ENCODE data around the gene GALNTL6.

The GALNTL6 gene

GRCh38 chr4:172009446-172010230 lies 196.4 kb downstream of the GALNTL6 start:
- DNase-seq = peak; percentile 15

- DNase-seq = no peak
Measured at GRCh38 chr4:172011196-172011595, 198.0 kb downstream of the GALNTL6 start.

- no peak for DNase-seq
Measured at GRCh38 chr4:172018358-172018757, 205.2 kb downstream of the GALNTL6 start.

- peak; percentile 6 for DNase-seq
Measured at GRCh38 chr4:172035562-172035961, 222.4 kb downstream of the GALNTL6 start.

- no peak for DNase-seq
Measured at GRCh38 chr4:172040766-172041165, 227.6 kb downstream of the GALNTL6 start.

- no peak for DNase-seq
Measured at GRCh38 chr4:172042714-172043114, 229.5 kb downstream of the GALNTL6 start.

- no peak for DNase-seq
Measured at GRCh38 chr4:172045981-172046380, 232.8 kb downstream of the GALNTL6 start.

- DNase-seq = no peak
Measured at GRCh38 chr4:172048666-172049065, 235.5 kb downstream of the GALNTL6 start.

- no peak for DNase-seq
Measured at GRCh38 chr4:172050911-172051310, 237.7 kb downstream of the GALNTL6 start.

- no peak for DNase-seq
Measured at GRCh38 chr4:172055046-172055445, 241.8 kb downstream of the GALNTL6 start.

- DNase-seq = no peak
Measured at GRCh38 chr4:172055498-172055897, 242.3 kb downstream of the GALNTL6 start.

- no peak for DNase-seq
Measured at GRCh38 chr4:172061204-172061603, 248.0 kb downstream of the GALNTL6 start.

- DNase-seq = no peak
Measured at GRCh38 chr4:172068506-172068905, 255.3 kb downstream of the GALNTL6 start.

- DNase-seq = no peak
Measured at GRCh38 chr4:172073590-172073989, 260.4 kb downstream of the GALNTL6 start.

GRCh38 chr4:172083272-172083671 lies 270.1 kb downstream of the GALNTL6 start:
- no peak for DNase-seq

- DNase-seq = no peak
Measured at GRCh38 chr4:172088556-172088955, 275.4 kb downstream of the GALNTL6 start.

GRCh38 chr4:172095161-172095560 lies 282.0 kb downstream of the GALNTL6 start:
- DNase-seq = no peak

- DNase-seq = peak; percentile 36
Measured at GRCh38 chr4:172096786-172097185, 283.6 kb downstream of the GALNTL6 start.

GRCh38 chr4:172099376-172099775 lies 286.2 kb downstream of the GALNTL6 start:
- DNase-seq = no peak

GRCh38 chr4:172103456-172103855 lies 290.3 kb downstream of the GALNTL6 start:
- no peak for DNase-seq

GRCh38 chr4:172104539-172104938 lies 291.3 kb downstream of the GALNTL6 start:
- peak; percentile 6 for DNase-seq

GRCh38 chr4:172105918-172106317 lies 292.7 kb downstream of the GALNTL6 start:
- DNase-seq = no peak

GRCh38 chr4:172109466-172109865 lies 296.3 kb downstream of the GALNTL6 start:
- DNase-seq = no peak

GRCh38 chr4:172124656-172125308 lies 311.6 kb downstream of the GALNTL6 start:
- no peak for DNase-seq

All from fibroblast of skin of back (primary cell).